Nephron (organoid): ENCODE measurements around the gene RBM19.

Source experiments
- H3K27ac Mint-ChIP-seq, 3 experiments: 2 replicates each; pipeline ENCODE4 v1.8.0; 2020; ENCODE audit warnings: mixed read lengths in 3 of 3, mild to moderate bottlenecking in 2 of 3, moderate library complexity in 1 of 3
- H3K27me3 Mint-ChIP-seq: 2 replicates; pipeline ENCODE4 v1.8.0; 2021; ENCODE audit warnings: low read depth, mild to moderate bottlenecking, moderate library complexity, mixed read lengths
- H3K36me3 Mint-ChIP-seq: 2 replicates; pipeline ENCODE4 v1.8.0; 2020; ENCODE audit warnings: low read depth, mixed read lengths
- H3K4me1 Mint-ChIP-seq: 2 replicates; pipeline ENCODE4 v1.8.0; 2020; ENCODE audit warnings: mixed read lengths
- H3K4me3 Mint-ChIP-seq, 3 experiments: 2 replicates each; pipeline ENCODE4 v1.8.0; 2020; ENCODE audit warnings: mild to moderate bottlenecking in 3 of 3, mixed read lengths in 3 of 3, moderate library complexity in 2 of 3
- H3K9me3 Mint-ChIP-seq: 2 replicates; pipeline ENCODE4 v1.8.0; 2020; ENCODE audit warnings: mixed read lengths
- TF ChIP-seq, protein P1 (sequence below), 3 experiments: fragments of 200-600 bp; sonication (generic); IDR thresholded peaks; one replicate each; pipeline ENCODE4 v1.5.0; 2021; ENCODE audit warnings: antibody characterized with exemption in 3 of 3; ENCODE audit not compliant: unreplicated experiment in 3 of 3

RBM19 gene

DNA sequence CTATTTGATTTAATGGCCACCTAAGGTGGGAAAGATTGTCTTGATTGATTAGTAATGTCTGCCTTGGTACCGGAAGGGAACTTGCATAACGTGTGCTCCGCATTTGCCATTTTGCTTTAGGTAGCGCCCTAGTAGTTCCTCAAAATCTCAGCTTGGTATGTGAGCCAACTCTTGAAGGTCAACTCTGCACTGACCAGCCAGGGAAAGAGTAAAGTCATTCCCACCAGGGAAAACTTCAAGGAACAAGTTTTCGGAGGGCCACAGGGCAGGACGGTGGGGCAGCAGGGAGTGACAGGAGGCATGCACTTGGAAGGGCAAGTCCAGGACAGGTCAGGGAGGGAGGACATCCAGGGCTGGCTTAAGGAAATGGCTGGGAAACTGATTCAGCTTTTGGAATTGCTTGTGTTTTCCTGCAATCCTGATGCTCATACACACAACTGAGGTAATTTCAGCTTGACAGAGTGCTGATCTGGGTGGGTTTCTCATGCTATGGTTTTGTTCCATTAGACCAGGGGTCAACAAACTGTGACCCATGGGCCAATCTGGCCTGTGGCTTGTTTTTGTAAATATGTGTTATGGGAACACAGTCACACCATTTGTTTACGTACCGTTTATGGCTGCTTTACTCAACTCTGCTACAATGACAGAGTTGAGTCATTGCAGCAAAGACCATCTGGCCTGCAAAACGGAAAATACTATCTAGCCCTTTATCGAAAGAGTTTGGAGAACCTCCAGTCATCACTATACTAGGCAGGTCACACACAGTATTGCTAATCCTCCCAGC is 184.5 kb downstream of the RBM19 start:
- Mint-ChIP-seq H3K9me3 (no peaks in the 10 kb centered on the region), H3K27me3 (peaks cover 49% of the 10 kb centered on the region), H3K36me3 (no peaks in the 10 kb centered on the region), H3K27ac (no peak overlapping the region), H3K4me1 (peaks cover 4% of the 10 kb centered on the region), H3K4me3 (no peak overlapping the region)
- TF ChIP-seq, protein P1, sequence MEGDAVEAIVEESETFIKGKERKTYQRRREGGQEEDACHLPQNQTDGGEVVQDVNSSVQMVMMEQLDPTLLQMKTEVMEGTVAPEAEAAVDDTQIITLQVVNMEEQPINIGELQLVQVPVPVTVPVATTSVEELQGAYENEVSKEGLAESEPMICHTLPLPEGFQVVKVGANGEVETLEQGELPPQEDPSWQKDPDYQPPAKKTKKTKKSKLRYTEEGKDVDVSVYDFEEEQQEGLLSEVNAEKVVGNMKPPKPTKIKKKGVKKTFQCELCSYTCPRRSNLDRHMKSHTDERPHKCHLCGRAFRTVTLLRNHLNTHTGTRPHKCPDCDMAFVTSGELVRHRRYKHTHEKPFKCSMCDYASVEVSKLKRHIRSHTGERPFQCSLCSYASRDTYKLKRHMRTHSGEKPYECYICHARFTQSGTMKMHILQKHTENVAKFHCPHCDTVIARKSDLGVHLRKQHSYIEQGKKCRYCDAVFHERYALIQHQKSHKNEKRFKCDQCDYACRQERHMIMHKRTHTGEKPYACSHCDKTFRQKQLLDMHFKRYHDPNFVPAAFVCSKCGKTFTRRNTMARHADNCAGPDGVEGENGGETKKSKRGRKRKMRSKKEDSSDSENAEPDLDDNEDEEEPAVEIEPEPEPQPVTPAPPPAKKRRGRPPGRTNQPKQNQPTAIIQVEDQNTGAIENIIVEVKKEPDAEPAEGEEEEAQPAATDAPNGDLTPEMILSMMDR (IDR thresholded peaks at IDR 0.05; ENCODE audit: unreplicated experiment in 3 of 3), result no peak

DNA sequence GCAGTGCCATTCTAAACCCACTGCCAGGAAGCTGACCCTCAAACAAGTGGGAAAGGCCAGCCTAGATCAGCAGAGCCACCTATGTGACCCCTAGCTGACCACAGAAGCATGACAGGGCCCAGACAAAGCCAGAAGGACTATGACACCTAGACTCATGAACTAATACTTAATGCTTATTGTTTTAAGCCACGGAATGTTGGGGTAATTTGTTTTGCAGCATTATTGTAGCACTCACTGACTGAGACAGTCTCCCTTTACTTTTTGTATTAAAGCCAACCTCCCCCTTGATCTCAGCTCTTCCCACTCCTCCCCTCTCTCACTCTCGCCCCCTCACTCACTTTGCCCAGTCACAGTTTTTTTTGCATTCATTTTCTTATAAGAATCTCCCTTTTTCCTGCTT is 186.4 kb downstream of the RBM19 start:
- Mint-ChIP-seq H3K4me3 (no peak overlapping the region), H3K27ac (no peak overlapping the region), H3K36me3 (no peaks in the 10 kb centered on the region), H3K27me3 (peaks cover 49% of the 10 kb centered on the region), H3K4me1 (peaks cover 4% of the 10 kb centered on the region), H3K9me3 (no peaks in the 10 kb centered on the region)
- TF ChIP-seq, protein P1 (IDR thresholded peaks at IDR 0.05; ENCODE audit: unreplicated experiment in 3 of 3), result no peak

DNA sequence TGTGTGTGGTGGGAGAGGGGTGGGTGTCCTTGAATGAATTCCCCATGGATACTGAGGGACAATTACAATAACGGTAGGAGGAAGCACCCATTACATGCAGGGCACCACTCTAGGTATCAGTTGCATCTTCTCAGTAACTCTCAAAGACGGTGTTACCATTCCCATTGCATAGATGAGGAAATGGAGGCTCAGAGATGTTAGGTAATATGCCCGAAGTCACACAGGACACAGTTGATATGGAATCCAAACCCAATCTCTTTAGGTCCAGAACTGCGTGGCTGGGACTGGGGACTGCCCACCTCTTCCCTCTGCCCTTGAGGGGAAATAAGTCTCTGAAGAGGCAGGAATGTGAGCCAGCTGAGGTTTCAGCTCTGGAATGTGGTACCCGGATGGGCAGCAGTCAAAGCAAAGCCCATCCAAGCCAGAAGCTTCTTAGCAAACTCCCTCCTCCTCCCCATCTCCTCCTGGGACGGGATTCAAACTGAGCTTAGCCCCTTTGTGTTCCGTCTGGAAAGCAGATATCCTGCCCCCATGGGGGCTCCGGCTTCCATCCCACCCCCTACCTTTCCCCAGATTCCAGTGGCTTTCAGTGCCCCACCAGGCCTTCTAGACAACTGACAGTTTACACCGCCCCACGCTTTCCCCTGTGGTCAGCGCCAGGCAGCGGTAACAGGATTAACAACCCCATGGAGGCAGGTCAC is 187.5 kb downstream of the RBM19 start:
- H3K27me3 Mint-ChIP-seq, result peaks cover 49% of the 10 kb centered on the region
- TF ChIP-seq, protein P1 (IDR thresholded peaks at IDR 0.05; ENCODE audit: unreplicated experiment in 3 of 3), result no peak
- H3K27ac Mint-ChIP-seq, result no peak overlapping the region
- no peaks in the 10 kb centered on the region for H3K9me3 Mint-ChIP-seq
- H3K36me3 Mint-ChIP-seq, result no peaks in the 10 kb centered on the region
- no peak overlapping the region for H3K4me3 Mint-ChIP-seq
- peaks cover 4% of the 10 kb centered on the region for H3K4me1 Mint-ChIP-seq

DNA sequence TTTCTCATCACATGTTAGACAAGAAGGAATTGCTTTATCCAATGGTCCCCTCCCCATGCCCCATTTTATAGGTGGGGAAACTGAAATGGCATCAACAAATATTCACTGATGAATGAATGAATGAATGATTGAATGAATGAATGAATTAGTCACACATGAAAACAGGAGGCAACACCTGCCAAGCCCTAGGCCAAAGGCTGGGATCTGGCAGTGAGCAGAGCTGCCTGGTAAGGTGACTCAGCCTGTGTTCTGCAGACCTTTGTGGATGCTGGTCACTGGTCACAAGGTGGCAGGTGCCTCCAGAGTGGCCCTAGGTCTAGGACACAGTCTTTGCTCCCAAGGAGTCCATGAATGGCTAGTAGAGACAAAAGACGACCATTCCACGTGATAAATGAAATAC is 188.4 kb downstream of the RBM19 start:
- no peak overlapping the region for H3K4me3 Mint-ChIP-seq
- no peaks in the 10 kb centered on the region for H3K36me3 Mint-ChIP-seq
- H3K4me1 Mint-ChIP-seq, result no peaks in the 10 kb centered on the region
- H3K27me3 Mint-ChIP-seq, result peaks cover 45% of the 10 kb centered on the region
- TF ChIP-seq, protein P1 (IDR thresholded peaks at IDR 0.05; ENCODE audit: unreplicated experiment in 3 of 3), result no peak
- H3K27ac Mint-ChIP-seq, result no peak overlapping the region
- no peaks in the 10 kb centered on the region for H3K9me3 Mint-ChIP-seq

DNA sequence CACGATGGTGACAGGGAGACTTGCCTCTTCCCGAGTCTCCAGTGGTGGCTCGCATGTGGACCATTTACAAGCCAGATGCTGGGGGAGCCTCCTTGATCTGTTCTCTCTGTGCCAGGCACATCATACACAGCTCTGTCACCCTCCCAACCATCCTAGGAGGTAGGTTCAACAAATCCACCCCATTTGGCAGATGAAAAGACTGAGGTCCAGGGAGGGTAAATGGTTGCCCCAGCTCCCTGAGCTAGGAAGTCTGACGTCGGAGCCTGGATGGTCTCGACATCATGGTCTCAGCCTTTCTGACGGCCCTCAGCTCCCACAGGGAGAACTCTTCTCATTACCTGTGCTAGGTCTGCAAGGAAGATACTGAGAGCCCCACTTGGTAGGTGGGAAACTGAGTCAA is 189.6 kb downstream of the RBM19 start:
- H3K9me3 Mint-ChIP-seq, result peaks cover 3% of the 10 kb centered on the region
- H3K4me1 Mint-ChIP-seq, result no peaks in the 10 kb centered on the region
- H3K27ac Mint-ChIP-seq, result no peak overlapping the region
- H3K4me3 Mint-ChIP-seq, result no peak overlapping the region
- TF ChIP-seq, protein P1 (IDR thresholded peaks at IDR 0.05; ENCODE audit: unreplicated experiment in 3 of 3), result no peak
- peaks cover 38% of the 10 kb centered on the region for H3K27me3 Mint-ChIP-seq
- H3K36me3 Mint-ChIP-seq, result no peaks in the 10 kb centered on the region
